GM21723 (cell line): ENCODE data around the gene PARD3B.

Experiments
- ATAC-seq: cut with Tn5 transposase; IDR thresholded peaks from one replicate; pipeline ENCODE4 v1.9.1; 2021; ENCODE audit warnings: mild to moderate bottlenecking, moderate library complexity; ENCODE audit not compliant: unreplicated experiment

PARD3B gene

GRCh38 chr2:204933735-204934374 lies 388.6 kb downstream of the PARD3B start:
- no peak for ATAC-seq

DNA sequence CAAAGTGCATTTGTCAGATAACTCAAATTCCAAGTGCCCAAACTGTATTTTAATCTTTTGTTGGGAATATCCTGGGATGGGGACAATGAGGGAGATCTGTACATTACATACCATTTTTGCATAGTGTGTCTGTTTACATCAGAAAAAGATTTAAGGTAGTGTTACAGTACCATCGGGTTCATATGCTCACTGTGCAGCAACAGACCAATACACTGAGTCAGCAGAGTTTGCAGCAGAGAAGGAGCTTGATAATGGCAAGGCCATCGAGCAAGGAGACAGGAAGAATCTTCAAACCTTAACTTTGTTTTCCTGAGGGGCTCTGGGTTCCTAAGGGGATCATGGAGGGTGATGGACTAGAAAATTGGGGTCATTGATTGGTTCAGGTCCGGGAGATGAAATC lies 399.7 kb downstream of the PARD3B start:
- ATAC-seq = no peak

- ATAC-seq = no peak
Observed at GRCh38 chr2:204945376-204945775, 400.1 kb downstream of the PARD3B start.

DNA sequence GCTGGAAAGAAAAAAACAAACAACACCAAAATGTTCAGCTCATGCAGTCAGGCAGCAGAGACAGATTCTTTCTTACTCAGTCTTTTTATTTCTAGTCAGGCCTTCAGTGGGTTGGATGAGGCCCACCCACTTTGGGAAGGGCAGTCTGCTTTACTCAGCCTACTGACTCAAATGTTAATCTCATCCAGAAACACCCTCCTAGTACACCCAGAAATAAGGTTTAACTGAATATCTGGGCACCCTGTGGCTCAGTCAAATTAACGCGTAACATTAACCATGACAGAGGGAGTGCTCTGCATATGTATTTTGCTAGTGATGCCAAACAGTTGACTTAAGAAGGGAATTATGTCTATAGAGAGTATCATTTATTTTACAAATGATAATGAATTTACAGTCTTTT lies 401.6 kb downstream of the PARD3B start:
- no peak for ATAC-seq

DNA sequence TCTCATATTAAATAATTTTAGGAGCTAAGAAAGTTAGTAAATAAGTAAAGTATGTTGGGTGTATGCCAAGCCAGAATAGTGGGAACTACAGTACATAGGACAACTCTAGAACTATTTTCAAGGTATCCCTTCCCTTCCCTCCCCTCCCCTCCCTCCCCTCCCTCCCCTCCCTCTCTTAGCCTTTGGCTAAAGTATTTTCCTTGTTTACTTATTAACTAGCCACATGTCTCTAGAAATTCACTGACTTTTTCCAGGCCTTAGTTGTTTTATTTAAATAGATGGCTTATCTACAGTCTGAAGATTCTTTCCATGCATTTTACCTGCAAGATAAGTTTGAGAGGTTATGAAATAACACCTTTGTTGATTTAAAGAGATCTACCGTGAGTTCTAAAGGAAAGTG lies 402.1 kb downstream of the PARD3B start:
- no peak for ATAC-seq

- ATAC-seq = no peak
Observed at GRCh38 chr2:204948024-204948763, 402.9 kb downstream of the PARD3B start.

- no peak for ATAC-seq
Observed at GRCh38 chr2:204948822-204949221, 403.5 kb downstream of the PARD3B start.

- no peak for ATAC-seq
Observed at GRCh38 chr2:204950695-204951346, 405.5 kb downstream of the PARD3B start.

DNA sequence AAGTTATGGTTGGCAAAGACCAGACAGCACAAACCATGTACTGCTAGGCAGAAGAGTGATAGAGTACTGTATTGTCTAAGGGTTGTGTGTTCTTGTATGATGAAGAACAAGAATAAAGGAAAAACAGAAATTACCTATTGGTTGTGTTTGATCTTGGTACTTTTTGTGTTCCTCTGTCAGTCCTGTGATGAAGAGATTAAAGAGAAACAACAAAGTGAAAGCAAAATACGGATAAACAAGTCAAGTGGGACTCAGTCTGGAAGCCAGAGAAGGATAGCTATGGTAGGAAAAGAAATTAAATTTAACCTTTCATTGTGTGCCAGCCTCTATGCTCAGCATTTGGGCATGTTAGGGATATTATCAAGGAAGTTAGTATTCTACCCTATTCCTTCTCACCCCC lies 413.1 kb downstream of the PARD3B start:
- ATAC-seq = no peak

DNA sequence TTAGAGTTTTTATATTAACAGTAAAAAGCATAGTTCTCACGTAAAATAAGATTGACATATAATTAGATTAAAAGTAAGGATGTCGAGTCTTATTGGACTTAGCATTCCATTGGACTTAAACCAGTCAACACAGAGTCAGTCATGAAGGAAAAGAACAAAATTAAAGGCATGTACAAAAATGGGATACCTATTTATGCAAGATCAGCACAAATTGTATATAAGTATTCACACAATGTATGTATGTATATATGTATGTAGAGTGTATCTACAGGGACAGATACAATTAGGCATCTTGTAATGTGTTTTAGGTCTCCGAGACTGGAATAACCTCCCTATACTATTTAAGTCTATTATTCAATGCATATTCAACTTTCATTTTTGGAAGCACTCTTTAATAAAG lies 419.1 kb downstream of the PARD3B start:
- no peak for ATAC-seq

- no peak for ATAC-seq
Observed at GRCh38 chr2:204966245-204966644, 421.0 kb downstream of the PARD3B start.

DNA sequence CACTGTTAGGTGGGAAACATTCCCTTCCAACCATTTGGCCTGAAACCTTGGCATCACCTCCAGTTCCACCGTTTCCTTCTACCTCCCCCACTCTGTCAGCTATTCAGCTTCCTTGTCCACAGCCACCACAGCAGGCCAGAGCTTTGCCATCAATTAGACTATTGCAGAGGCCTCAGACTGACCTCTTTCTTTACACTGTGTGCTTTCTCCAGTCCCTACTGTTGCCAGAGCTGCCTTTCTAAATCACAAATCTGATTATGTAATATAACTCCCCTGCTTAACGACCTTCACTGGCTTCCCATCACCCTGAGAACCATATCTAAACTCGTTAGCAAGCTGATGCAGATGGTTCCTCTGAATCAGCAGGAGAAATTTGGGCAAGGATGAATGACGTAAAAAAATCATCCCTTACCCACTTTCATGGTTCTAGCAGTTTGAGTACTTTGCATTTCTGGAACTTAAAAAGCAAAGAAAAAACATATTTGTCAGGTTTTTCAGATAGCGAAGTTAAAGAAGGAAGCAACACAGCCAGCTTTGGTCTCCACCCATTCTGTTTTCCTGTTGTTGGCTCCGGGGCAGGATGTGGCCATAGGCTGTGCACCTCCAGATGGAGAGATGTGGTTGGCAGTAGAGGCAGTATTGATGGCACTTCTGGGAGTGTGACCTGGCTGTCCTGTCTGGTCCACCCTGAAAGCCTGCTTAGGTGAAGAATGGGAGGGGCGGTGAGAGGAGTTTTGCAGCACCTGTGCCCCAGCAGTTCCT lies 422.1 kb downstream of the PARD3B start:
- ATAC-seq = no peak

DNA sequence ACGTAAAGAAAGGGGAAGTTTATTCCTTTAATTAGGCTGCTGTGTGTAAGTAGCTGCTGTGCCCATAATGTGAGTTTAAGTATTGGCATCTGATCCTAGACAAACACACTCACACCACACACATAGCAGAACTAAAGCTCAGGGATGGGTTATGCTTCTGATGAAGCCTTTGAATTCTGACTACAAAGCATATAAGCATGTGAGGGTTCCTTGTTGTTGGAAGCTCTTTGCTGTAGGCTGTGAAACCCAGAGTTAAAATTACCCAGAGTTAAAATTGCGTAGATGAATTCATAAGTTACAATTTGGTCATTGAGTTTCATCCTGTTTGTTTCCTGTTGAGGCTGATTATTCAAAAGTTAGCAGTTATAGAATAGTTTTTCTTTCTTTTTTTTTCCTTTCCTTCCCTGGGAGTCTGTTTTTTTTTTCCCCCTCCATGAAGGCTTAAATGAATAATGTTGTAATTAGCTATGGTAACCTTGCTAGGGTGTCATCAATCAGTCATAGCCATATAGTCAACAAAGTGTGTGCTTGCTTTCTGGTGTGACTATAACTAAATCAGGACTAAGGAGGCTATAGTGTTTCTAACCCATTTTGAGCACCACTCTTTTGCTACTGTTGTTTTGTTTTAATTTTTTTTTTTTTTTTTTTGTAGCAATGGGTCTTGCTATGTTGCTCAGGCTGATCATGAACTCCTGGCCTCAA lies 426.1 kb downstream of the PARD3B start:
- no peak for ATAC-seq

DNA sequence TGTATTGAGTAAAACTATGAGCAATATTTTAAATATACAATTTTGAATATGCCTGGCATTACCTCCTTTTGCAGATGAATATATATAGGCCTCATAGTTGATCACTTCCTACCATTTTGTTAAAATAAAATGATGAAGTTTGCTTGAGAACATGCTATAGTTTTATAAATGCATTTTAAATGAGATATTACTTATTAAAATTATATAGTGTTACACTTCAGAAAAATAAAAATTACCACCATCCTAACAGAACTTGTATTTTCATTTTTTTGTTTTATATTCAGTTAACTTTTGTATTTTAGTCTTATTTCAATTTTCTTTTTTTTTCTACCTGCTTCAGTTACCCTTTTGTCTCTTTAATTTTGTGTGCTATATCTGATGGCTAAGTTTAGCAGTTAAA lies 426.9 kb downstream of the PARD3B start:
- ATAC-seq = no peak

DNA sequence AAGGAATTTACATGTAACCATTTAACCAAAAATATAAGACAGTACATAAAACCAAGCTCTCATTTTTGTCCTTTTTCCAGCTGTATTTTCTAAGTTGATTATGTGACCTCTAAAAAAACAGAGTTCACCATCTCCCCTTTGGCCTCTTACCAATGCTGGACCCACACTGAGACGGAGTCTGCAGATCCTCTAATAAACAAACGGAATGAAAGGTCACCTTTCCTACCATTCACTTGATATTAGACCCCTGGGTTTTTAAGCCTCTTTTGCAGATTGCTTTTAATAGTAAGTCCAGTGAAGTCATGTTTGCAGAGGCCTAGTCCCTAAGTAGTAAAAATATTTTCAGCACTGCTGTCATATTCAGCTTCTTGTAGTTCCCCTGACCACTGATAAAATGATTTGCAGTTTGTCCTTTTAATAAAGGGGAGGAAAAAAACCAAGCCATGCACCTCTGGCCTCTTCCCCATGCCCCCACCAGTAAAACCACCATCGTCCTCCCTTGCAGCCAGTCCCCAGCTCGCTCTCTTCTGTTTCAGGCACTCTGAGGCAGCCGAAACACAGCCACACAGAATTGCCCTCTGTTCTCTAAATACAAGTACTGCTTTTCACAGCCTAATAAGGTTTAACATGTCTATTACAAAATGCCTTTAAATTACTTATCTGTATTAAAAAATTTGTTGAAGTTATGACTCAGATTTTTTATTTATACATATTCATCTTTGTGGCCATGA lies 427.5 kb downstream of the PARD3B start:
- no peak for ATAC-seq

- no peak for ATAC-seq
Observed at GRCh38 chr2:204973616-204974015, 428.3 kb downstream of the PARD3B start.

DNA sequence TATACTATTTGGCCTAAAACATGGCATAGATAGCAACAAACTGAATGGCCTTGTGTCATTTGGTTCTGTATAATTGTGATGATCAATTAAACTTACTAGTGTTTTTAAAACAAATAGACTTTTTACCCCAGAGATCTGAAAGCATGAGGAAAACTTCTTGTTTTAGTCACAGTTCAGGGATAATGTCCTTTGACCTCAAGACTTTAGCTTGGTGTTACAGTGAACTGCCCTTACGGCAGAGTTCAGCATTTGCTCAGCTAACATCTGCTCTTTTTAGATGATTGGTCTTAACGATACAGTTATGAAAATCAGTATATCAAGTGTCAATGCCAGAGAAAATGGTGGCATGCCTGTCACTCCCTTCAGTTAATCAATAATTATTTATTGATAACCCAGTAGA lies 429.2 kb downstream of the PARD3B start:
- ATAC-seq = no peak

- no peak for ATAC-seq
Observed at GRCh38 chr2:204977914-204978313, 432.6 kb downstream of the PARD3B start.

- no peak for ATAC-seq
Observed at GRCh38 chr2:204982303-204982702, 437.0 kb downstream of the PARD3B start.

DNA sequence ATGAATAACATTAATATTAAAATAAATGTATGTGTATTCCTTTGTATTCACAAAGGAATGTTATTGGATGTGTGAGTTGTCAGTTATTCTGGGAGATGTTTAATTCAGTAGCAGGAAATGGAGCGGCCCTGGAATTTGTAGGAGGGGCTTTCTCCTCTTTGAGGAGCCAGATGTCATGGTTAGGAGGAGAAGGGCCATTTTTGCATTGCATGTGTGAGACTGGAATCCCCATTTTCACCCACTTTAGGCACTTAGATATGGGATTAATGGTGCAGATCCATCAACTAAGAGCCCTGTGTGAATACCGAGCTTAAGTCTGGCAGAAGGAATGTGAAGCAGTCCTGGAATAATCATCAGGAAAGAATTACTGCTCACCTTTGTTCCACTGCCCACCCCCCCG lies 439.2 kb downstream of the PARD3B start:
- no peak for ATAC-seq
